ENCODE results near the gene B3GNT9.

The B3GNT9 gene

DNA sequence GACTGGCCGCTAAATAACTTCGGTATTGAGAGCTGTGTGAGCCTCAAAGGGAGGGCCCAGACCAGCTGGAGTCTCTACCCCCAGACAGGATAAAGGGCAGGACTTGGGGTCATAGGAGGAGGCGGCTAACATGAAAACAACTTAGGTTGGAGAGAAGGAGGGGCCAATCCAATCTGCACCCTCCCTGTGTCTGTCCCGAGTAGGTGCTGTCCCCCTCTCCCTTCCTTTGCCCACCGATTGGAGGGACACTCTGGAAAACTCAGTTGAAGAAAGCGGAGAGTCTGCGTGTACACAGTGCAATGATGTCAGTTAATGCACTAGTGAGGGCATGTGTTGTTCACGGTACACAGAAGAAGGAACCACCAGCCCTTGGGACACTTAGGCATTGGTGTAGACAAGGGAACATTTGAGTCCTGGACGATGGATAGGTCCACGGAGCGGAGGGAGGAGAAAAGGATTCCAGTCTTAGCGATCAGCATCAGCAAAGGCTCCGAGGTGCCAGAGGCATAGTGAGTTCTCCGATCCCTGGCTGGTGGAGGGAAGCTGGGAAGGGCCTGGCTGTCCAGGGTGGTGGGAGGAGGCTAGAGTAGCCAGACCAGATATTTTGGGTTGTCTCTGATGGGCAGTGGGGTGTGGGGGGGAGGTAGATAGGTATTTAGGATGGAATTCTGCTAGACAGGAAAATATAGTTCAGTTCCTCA, 20.3 kb upstream of the B3GNT9 start:
- peak overlapping the region; percentile 82 for H3K4me3 ChIP-seq (ENCODE audit: low read length, poor library complexity, severe bottlenecking)
- H3K79me2 ChIP-seq (ENCODE audit: insufficient read depth, low read length): peaks cover 8% of the 10 kb centered on the region; the same call in 1 of the 2 replicates
- no peak for TF ChIP-seq EZH2phosphoT487 (IDR thresholded peaks at IDR 0.05; ENCODE audit: borderline replicate concordance)
- TF ChIP-seq, protein P1, sequence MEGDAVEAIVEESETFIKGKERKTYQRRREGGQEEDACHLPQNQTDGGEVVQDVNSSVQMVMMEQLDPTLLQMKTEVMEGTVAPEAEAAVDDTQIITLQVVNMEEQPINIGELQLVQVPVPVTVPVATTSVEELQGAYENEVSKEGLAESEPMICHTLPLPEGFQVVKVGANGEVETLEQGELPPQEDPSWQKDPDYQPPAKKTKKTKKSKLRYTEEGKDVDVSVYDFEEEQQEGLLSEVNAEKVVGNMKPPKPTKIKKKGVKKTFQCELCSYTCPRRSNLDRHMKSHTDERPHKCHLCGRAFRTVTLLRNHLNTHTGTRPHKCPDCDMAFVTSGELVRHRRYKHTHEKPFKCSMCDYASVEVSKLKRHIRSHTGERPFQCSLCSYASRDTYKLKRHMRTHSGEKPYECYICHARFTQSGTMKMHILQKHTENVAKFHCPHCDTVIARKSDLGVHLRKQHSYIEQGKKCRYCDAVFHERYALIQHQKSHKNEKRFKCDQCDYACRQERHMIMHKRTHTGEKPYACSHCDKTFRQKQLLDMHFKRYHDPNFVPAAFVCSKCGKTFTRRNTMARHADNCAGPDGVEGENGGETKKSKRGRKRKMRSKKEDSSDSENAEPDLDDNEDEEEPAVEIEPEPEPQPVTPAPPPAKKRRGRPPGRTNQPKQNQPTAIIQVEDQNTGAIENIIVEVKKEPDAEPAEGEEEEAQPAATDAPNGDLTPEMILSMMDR (conservative IDR thresholded peaks at IDR 0.05; ENCODE audit: low read length): no peak
- peak overlapping the region; percentile 99 for H3K4me2 ChIP-seq (ENCODE audit: low read depth, low read length, poor library complexity, severe bottlenecking)
- H3F3A ChIP-seq (ENCODE audit: low read depth): no peaks in the 10 kb centered on the region
- no peaks in the 10 kb centered on the region for H3K36me3 ChIP-seq (ENCODE audit: insufficient read depth, low read length)
- H4K20me1 ChIP-seq (ENCODE audit: insufficient read depth, low read length, poor library complexity, severe bottlenecking): no peaks in the 10 kb centered on the region
- H3K9me3 ChIP-seq (ENCODE audit: insufficient read depth, low read depth, low read length): no peaks in the 10 kb centered on the region
- H3K9me2 ChIP-seq (replicated peaks; ENCODE audit: low read depth, low read length): no peaks in the 10 kb centered on the region
- no peaks in the 10 kb centered on the region for H3K27me3 ChIP-seq (ENCODE audit: insufficient read depth, low read length, poor library complexity, severe bottlenecking)
- peak overlapping the region; percentile 33; the same call in 1 of the 2 replicates for H2AFZ ChIP-seq (ENCODE audit: low read length)
- peaks cover 32% of the 10 kb centered on the region for H3K4me1 ChIP-seq (ENCODE audit: insufficient read depth, low read length, poor library complexity, severe bottlenecking)
- peak overlapping the region; percentile 76 for H3K9ac ChIP-seq (ENCODE audit: low read depth, low read length, poor library complexity, severe bottlenecking)

DNA sequence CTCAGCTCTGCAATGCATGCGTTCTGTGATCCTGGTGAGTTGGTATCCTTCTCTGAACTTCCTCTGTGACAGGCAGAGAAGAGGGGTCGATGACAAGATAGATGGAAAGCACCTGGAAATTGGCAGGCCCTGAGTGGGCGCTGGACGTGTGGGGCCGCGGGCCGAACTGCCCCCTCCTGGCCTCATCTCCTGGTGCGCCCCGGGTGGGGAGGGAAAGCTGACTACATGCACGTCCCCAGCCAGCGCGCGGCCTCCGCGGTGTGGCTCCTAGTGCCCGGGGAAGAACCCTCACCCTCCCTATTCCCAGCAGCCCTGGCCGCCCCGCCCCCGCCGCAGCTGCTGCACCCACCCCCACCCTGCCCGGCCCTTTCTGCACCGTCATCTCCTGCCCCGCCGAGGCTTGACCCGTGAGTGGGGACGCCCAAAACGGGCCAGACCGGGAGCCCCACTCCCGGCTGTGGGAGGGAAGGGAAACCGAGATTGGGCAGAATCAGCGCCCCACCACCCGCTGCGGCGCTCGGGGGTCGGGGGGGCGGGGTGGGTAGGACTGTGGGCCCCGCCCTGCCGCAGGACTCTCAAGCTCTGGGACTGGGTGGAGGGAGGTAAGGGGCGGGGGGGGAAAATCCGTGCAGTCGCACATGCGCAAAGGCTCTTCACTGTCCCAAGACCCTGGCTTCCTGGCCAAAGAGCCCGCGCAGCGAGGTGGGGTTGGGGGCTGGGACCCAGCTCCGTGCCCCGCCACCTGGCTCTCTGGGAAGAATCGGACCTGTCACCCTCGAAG, 19.6 kb upstream of the B3GNT9 start, which contains the start of gene NOL3:
Gene NOL3 (plus strand): TSS at position 371 of the 781 bp plus-strand sequence.
- Histone ChIP-seq H3K9ac (ENCODE audit: low read depth, low read length, poor library complexity, severe bottlenecking) (peak within 1 kb of the TSS; percentile 76), H3K9me2 (replicated peaks; ENCODE audit: low read depth, low read length) (no peaks in the 10 kb centered on the region), H2AFZ (ENCODE audit: low read length) (peak within 1 kb of the TSS; percentile 83), H3K9me3 (ENCODE audit: insufficient read depth, low read depth, low read length) (no peaks in the 10 kb centered on the region), H3F3A (ENCODE audit: low read depth) (no peaks in the 10 kb centered on the region), H3K4me3 (ENCODE audit: low read length, poor library complexity, severe bottlenecking) (peak within 1 kb of the TSS; percentile 82), H3K27me3 (ENCODE audit: insufficient read depth, low read length, poor library complexity, severe bottlenecking) (no peaks in the 10 kb centered on the region), H3K79me2 (ENCODE audit: insufficient read depth, low read length) (peaks cover 8% of the 10 kb centered on the region; the same call in 1 of the 2 replicates), H3K4me1 (ENCODE audit: insufficient read depth, low read length, poor library complexity, severe bottlenecking) (peaks cover 32% of the 10 kb centered on the region), H4K20me1 (ENCODE audit: insufficient read depth, low read length, poor library complexity, severe bottlenecking) (no peaks in the 10 kb centered on the region), H3K4me2 (ENCODE audit: low read depth, low read length, poor library complexity, severe bottlenecking) (peak within 1 kb of the TSS; percentile 99), H3K36me3 (ENCODE audit: insufficient read depth, low read length) (no peaks in the 10 kb centered on the region)
- TF ChIP-seq, protein P1 (conservative IDR thresholded peaks at IDR 0.05; ENCODE audit: low read length): no peak
- no peak for TF ChIP-seq EZH2phosphoT487 (IDR thresholded peaks at IDR 0.05; ENCODE audit: borderline replicate concordance)

DNA sequence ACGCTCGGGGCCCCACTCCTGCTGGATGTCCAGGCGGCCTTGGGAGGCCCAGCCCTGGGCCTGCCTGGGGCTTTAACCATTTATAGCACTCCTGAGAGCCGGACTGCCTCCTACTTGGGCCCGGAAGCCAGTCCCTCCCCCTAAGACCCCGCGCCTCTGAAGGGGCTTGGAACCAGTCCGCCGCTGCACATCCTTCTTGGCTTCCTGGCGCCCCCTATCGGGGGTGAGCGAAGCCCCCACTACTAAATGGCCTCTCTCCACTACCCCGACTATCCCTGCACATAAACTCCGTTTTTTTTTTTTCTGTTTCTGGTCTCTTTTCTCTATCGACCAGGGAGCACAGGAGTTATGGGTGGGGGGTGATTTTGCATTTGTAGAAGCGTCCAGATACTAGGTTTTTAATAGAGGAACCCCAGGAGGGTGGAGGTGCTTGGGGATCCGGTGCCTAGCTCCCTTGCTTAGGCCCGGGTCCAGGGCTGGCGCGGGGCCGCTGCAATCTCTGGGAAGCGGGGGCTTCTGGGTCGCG, 18.9 kb upstream of the B3GNT9 start:
- Histone ChIP-seq H3K4me2 (ENCODE audit: low read depth, low read length, poor library complexity, severe bottlenecking) (peak overlapping the region; percentile 99), H3K9me2 (replicated peaks; ENCODE audit: low read depth, low read length) (no peaks in the 10 kb centered on the region), H3K9ac (ENCODE audit: low read depth, low read length, poor library complexity, severe bottlenecking) (peak overlapping the region; percentile 76), H3K79me2 (ENCODE audit: insufficient read depth, low read length) (peaks cover 2% of the 10 kb centered on the region; the same call in 1 of the 2 replicates), H3K4me3 (ENCODE audit: low read length, poor library complexity, severe bottlenecking) (peak overlapping the region; percentile 82), H3K4me1 (ENCODE audit: insufficient read depth, low read length, poor library complexity, severe bottlenecking) (peaks cover 28% of the 10 kb centered on the region), H4K20me1 (ENCODE audit: insufficient read depth, low read length, poor library complexity, severe bottlenecking) (no peaks in the 10 kb centered on the region), H2AFZ (ENCODE audit: low read length) (peak overlapping the region; percentile 83), H3K27me3 (ENCODE audit: insufficient read depth, low read length, poor library complexity, severe bottlenecking) (no peaks in the 10 kb centered on the region), H3K36me3 (ENCODE audit: insufficient read depth, low read length) (no peaks in the 10 kb centered on the region), H3K9me3 (ENCODE audit: insufficient read depth, low read depth, low read length) (no peaks in the 10 kb centered on the region), H3F3A (ENCODE audit: low read depth) (no peaks in the 10 kb centered on the region)
- TF ChIP-seq EZH2phosphoT487 (IDR thresholded peaks at IDR 0.05; ENCODE audit: borderline replicate concordance): no peak
- TF ChIP-seq, protein P1 (conservative IDR thresholded peaks at IDR 0.05; ENCODE audit: low read length): peak; percentile 83
